IMR-90 (cell line): ENCODE data around the gene UBASH3A. TPM values are rescaled to one million over a fixed set of nuclear protein-coding genes. Genes with fewer than 3 reads are reported as not detected.

Experiments
- ATAC-seq: fragments of 200-7000 bp; cut with Tn5 transposase; 2 replicates; pipeline ENCODE4 v1.9.1; 2020; ENCODE audit warnings: low read depth, mild to moderate bottlenecking, moderate library complexity
- BruUV-seq: library from RNA; stranded (reverse); fragments of 400-500 nt; replicated peaks from 2 replicates; lab custom pipeline; 2021; lab: Mats Ljungman, UMichigan
- CTCF ChIA-PET: fragments of 300-600 bp; formaldehyde crosslinking; extraction: SDS; loops from one replicate; lab custom pipeline; 2021; ENCODE audit warnings: antibody characterized with exemption; lab: Yijun Ruan, JAX
- POLR2A ChIA-PET: fragments of 300-600 bp; sonication (Branson Sonifier 250); formaldehyde crosslinking; loops from one replicate; lab custom pipeline; 2022; ENCODE audit warnings: antibody characterized with exemption; ENCODE audit not compliant: unreplicated experiment; lab: Charles Lee
- DNase-seq: peaks from one replicate; pipeline ENCODE4 v3.0.0; 2013
- H2AFZ ChIP-seq: replicated peaks from 2 replicates; pipeline ENCODE3; 2013; ENCODE audit warnings: low read length, mild to moderate bottlenecking; ENCODE audit not compliant: poor library complexity
- H2AK5ac ChIP-seq: 2 replicates; pipeline ENCODE4 v1.6.1; 2013; ENCODE audit warnings: low read depth, low read length, inconsistent platforms
- H2AK9ac ChIP-seq: replicated peaks from 2 replicates; pipeline ENCODE3; 2013; ENCODE audit warnings: mild to moderate bottlenecking, low read depth, low read length, moderate library complexity; ENCODE audit not compliant: poor library complexity
- H2BK120ac ChIP-seq: 2 replicates; pipeline ENCODE4 v1.6.1; 2013; ENCODE audit warnings: low read depth, low read length, inconsistent platforms
- H2BK15ac ChIP-seq: 3 replicates; pipeline ENCODE4 v1.6.1; 2013; ENCODE audit warnings: low read depth, low read length, inconsistent platforms
- H2BK20ac ChIP-seq: 2 replicates; pipeline ENCODE4 v1.6.1; 2013; ENCODE audit warnings: low read depth, mild to moderate bottlenecking, inconsistent platforms, low read length, moderate library complexity
- H2BK5ac ChIP-seq: 2 replicates; pipeline ENCODE4 v1.6.1; 2013; ENCODE audit warnings: mild to moderate bottlenecking, low read depth, low read length, inconsistent platforms; ENCODE audit not compliant: poor library complexity, severe bottlenecking
- H3K14ac ChIP-seq: replicated peaks from 2 replicates; pipeline ENCODE4 v1.6.1; 2013; ENCODE audit warnings: low read depth, low read length, inconsistent platforms
- H3K18ac ChIP-seq: 2 replicates; pipeline ENCODE4 v1.6.1; 2013; ENCODE audit warnings: low read depth, low read length, control low read depth
- H3K23ac ChIP-seq: 2 replicates; pipeline ENCODE4 v1.6.1; 2013; ENCODE audit warnings: low read depth, low read length, inconsistent platforms
- H3K27ac ChIP-seq: 2 replicates; pipeline ENCODE4 v1.5.1; 2013; ENCODE audit warnings: mild to moderate bottlenecking, control low read depth, low read length; ENCODE audit not compliant: insufficient read depth
- H3K27me3 ChIP-seq: 2 replicates; pipeline ENCODE4 v1.6.1; 2013; ENCODE audit warnings: low read length; ENCODE audit not compliant: control insufficient read depth, insufficient read depth
- H3K36me3 ChIP-seq: 2 replicates; pipeline ENCODE4 v1.6.1; 2013; ENCODE audit warnings: low read length, mixed read lengths; ENCODE audit not compliant: control insufficient read depth, insufficient read depth
- H3K4ac ChIP-seq: 2 replicates; pipeline ENCODE4 v1.6.1; 2013; ENCODE audit warnings: low read depth, low read length, inconsistent platforms
- H3K4me1 ChIP-seq: 2 replicates; pipeline ENCODE4 v1.6.1; 2013; ENCODE audit warnings: low read length, mixed read lengths; ENCODE audit not compliant: control insufficient read depth, insufficient read depth
- H3K4me2 ChIP-seq: 2 replicates; pipeline ENCODE4 v1.6.1; 2013; ENCODE audit warnings: low read depth, mild to moderate bottlenecking, control low read depth, low read length, moderate library complexity
- H3K4me3 ChIP-seq: 2 replicates; pipeline ENCODE4 v1.5.1; 2013; ENCODE audit warnings: low read depth, mild to moderate bottlenecking, control low read depth, low read length, moderate library complexity; ENCODE audit not compliant: insufficient read depth
- H3K56ac ChIP-seq: 2 replicates; pipeline ENCODE4 v1.6.1; 2013; ENCODE audit warnings: low read length, inconsistent platforms; ENCODE audit not compliant: insufficient read depth; ENCODE audit errors: extremely low read depth
- H3K79me1 ChIP-seq, 2 experiments: 2 replicates each; pipeline ENCODE4 v1.6.1; 2013; ENCODE audit warnings: low read length in 2 of 2, inconsistent platforms in 1 of 2, low read depth in 1 of 2
- H3K9ac ChIP-seq: 2 replicates; pipeline ENCODE4 v1.6.1; 2013; ENCODE audit warnings: low read depth, low read length, control low read depth
- H3K9me1 ChIP-seq: 2 replicates; pipeline ENCODE4 v1.6.1; 2013; ENCODE audit warnings: low read length, inconsistent platforms; ENCODE audit not compliant: insufficient read depth
- H3K9me3 ChIP-seq: 2 replicates; pipeline ENCODE4 v1.6.1; 2013; ENCODE audit warnings: low read length; ENCODE audit not compliant: control insufficient read depth, insufficient read depth
- H4K20me1 ChIP-seq: 2 replicates; pipeline ENCODE4 v1.6.1; 2013; ENCODE audit warnings: low read length, inconsistent platforms; ENCODE audit not compliant: insufficient read depth
- H4K5ac ChIP-seq: 2 replicates; pipeline ENCODE4 v1.6.1; 2013; ENCODE audit warnings: mild to moderate bottlenecking, low read depth, low read length, control low read depth
- H4K8ac ChIP-seq, 2 experiments: 2 replicates each; pipeline ENCODE4 v1.6.1; 2013; ENCODE audit warnings: low read depth in 2 of 2, low read length in 2 of 2, control low read depth in 1 of 2, inconsistent platforms in 1 of 2
- H4K91ac ChIP-seq: 2 replicates; pipeline ENCODE4 v1.6.1; 2013; ENCODE audit warnings: low read depth, low read length, inconsistent platforms; ENCODE audit not compliant: insufficient read depth
- CEBPB ChIP-seq: IDR thresholded peaks from 2 replicates; pipeline ENCODE4 v1.6.1; 2012; ENCODE audit warnings: low read depth, low read length, improper control_type of control experiment
- CHD1 ChIP-seq: IDR thresholded peaks from 2 replicates; pipeline ENCODE4 v1.6.1; 2012; ENCODE audit warnings: low read depth, low read length, improper control_type of control experiment
- ELK1 ChIP-seq: fragments of 150-350 bp; IDR thresholded peaks from 2 replicates; pipeline ENCODE4 v1.6.1; 2016; ENCODE audit warnings: low read depth, mild to moderate bottlenecking, low read length, moderate library complexity, borderline replicate concordance
- FOS ChIP-seq: fragments of 150-350 bp; IDR thresholded peaks from 2 replicates; pipeline ENCODE4 v1.6.1; 2016; ENCODE audit warnings: low read depth, low read length
- MAFK ChIP-seq: IDR thresholded peaks from 2 replicates; pipeline ENCODE4 v1.6.1; 2012; ENCODE audit warnings: low read depth, low read length, improper control_type of control experiment
- MAZ ChIP-seq: IDR thresholded peaks from 2 replicates; pipeline ENCODE4 v1.6.1; 2012; ENCODE audit warnings: low read depth, mild to moderate bottlenecking, low read length, improper control_type of control experiment, moderate library complexity, borderline replicate concordance
- MXI1 ChIP-seq: IDR thresholded peaks from 2 replicates; pipeline ENCODE4 v1.6.1; 2012; ENCODE audit warnings: low read depth, mild to moderate bottlenecking, low read length, moderate library complexity, borderline replicate concordance
- POLR2A ChIP-seq: IDR thresholded peaks from 2 replicates; pipeline ENCODE4 v1.6.1; 2012; ENCODE audit warnings: mild to moderate bottlenecking, low read depth, low read length
- RCOR1 ChIP-seq: IDR thresholded peaks from 2 replicates; pipeline ENCODE4 v1.6.1; 2012; ENCODE audit warnings: mild to moderate bottlenecking, low read length, improper control_type of control experiment; ENCODE audit not compliant: insufficient replicate concordance
- SMC3 ChIP-seq: fragments of 150-350 bp; IDR thresholded peaks from 2 replicates; pipeline ENCODE4 v1.6.1; 2016; ENCODE audit warnings: low read depth, mild to moderate bottlenecking, antibody characterized with exemption, low read length, moderate library complexity
- WGBS, 2 experiments: methylation state at CpG; one replicate each; pipeline versions ENCODE4 v1.1.5 to v1.1.7; 2013; ENCODE audit warnings: missing lambda C conversion rate in 2 of 2; ENCODE audit not compliant: insufficient read length in 1 of 2; ENCODE audit errors: extremely low coverage in 2 of 2; 5-methylcytosine and 5-hydroxymethylcytosine counted together
- dilution Hi-C: fragments of 300-500 bp; cut with HindIII; formaldehyde crosslinking; loops from one replicate; pipeline ENCODE4 v1.14.3; 2018; ENCODE audit warnings: low sequenced_read_pairs; ENCODE audit not compliant: unreplicated experiment
- in situ Hi-C: fragments of 300-500 bp; cut with MboI; formaldehyde crosslinking; loops from 3 replicates; pipeline ENCODE4 v1.14.3; 2019; ENCODE audit warnings: low sequenced_read_pairs, inconsistent platforms, mixed read lengths
- intact Hi-C: fragments of 100-400 bp; cut with micrococcal nuclease; formaldehyde crosslinking; loops from 2 replicates; pipeline ENCODE4 v1.10.0; 2022
- polyA plus RNA-seq, 3 experiments: library from polyadenylated mRNA; depleted of rRNA; stranded (reverse); fragments of >200 nt; gene quantifications; 2 replicates each; pipeline ENCODE4 v1.2.3, GENCODE V29; 2012; ENCODE audit warnings: low replicate concordance in 1 of 3
- total RNA-seq: library from RNA; depleted of rRNA; stranded (reverse); fragments of >200 nt; gene quantifications from 2 replicates; pipeline ENCODE4 v1.2.3, GENCODE V29; 2012
- TF ChIP-seq, protein P1 (sequence below): fragments of 150-350 bp; IDR thresholded peaks from 2 replicates; pipeline ENCODE4 v1.6.1; 2017; ENCODE audit warnings: mild to moderate bottlenecking, antibody characterized with exemption, low read length, low read depth
- TF ChIP-seq, protein P2 (sequence below): conservative IDR thresholded peaks from 2 replicates; pipeline ENCODE4 v1.5.1; 2012; ENCODE audit warnings: mild to moderate bottlenecking, low read depth, low read length, improper control_type of control experiment

Gene UBASH3A
- total and polyA plus RNA-seq, 2 of the 4 experiments (the other 2 are of a cell fraction) = not detected

DNA sequence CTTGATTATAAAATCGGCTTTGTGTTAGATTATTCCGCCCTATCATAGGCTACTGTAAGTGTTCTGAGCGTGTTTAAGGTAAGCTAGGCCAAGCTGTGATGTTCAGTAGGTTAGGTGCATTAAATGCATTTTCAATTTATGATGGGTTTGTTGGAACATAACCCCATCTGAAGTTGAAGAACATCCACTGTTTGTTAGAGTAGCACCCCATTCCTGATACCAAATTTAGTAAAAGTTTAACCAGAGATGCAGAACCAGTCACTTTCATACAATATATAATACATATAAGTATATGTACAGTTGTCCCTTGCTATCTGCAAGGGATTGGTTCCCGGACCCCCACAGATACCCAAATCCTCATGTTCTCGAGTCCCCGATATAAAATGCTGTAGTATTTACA is 16.1 kb downstream of the UBASH3A start:
- Histone ChIP-seq H2AK9ac (no peak overlapping the region), H3K56ac (no peak overlapping the region), H3K9ac (no peak overlapping the region), H3K27ac (no peak overlapping the region), H4K91ac (no peak overlapping the region), H2AFZ (no peak overlapping the region), H4K20me1 (no peaks in the 10 kb centered on the region), H2AK5ac (no peak overlapping the region), H4K8ac (no peak overlapping the region), H3K4me1 (peaks cover 5% of the 10 kb centered on the region; the same call in 1 of the 2 replicates), H4K5ac (no peak overlapping the region), H2BK15ac (no peak overlapping the region), H3K14ac (no peak overlapping the region), H2BK5ac (no peak overlapping the region), H3K23ac (no peak overlapping the region), H3K4ac (no peak overlapping the region), H3K27me3 (peaks cover 17% of the 10 kb centered on the region; the same call in 1 of the 2 replicates), H3K9me1 (no peaks in the 10 kb centered on the region), H3K18ac (no peak overlapping the region), H3K4me2 (no peak overlapping the region), H3K9me3 (no peaks in the 10 kb centered on the region), H2BK20ac (no peak overlapping the region), H3K4me3 (no peak overlapping the region), H3K79me1 (no peaks in the 10 kb centered on the region), H2BK120ac (no peak overlapping the region), H3K36me3 (no peaks in the 10 kb centered on the region)
- BruUV-seq = no TSS peak
- POLR2A ChIA-PET = no interaction called here
- dilution Hi-C loops = no loop called here
- ATAC-seq (no peak), DNase-seq (no peak)
- in situ Hi-C loops = no loop called here
- CTCF ChIA-PET = no interaction called here
- WGBS, 2 experiments = no CpG with 5 or more reads among the region's 6 CpGs
- intact Hi-C loops = no loop called here
- TF ChIP-seq CEBPB (no peak), MAFK (no peak), CHD1 (no peak), RCOR1 (no peak), FOS (no peak), ELK1 (no peak), POLR2A (no peak), MXI1 (no peak), MAZ (no peak), SMC3 (no peak)
- TF ChIP-seq, protein P1, sequence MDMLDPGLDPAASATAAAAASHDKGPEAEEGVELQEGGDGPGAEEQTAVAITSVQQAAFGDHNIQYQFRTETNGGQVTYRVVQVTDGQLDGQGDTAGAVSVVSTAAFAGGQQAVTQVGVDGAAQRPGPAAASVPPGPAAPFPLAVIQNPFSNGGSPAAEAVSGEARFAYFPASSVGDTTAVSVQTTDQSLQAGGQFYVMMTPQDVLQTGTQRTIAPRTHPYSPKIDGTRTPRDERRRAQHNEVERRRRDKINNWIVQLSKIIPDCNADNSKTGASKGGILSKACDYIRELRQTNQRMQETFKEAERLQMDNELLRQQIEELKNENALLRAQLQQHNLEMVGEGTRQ = no peak
- TF ChIP-seq, protein P2, sequence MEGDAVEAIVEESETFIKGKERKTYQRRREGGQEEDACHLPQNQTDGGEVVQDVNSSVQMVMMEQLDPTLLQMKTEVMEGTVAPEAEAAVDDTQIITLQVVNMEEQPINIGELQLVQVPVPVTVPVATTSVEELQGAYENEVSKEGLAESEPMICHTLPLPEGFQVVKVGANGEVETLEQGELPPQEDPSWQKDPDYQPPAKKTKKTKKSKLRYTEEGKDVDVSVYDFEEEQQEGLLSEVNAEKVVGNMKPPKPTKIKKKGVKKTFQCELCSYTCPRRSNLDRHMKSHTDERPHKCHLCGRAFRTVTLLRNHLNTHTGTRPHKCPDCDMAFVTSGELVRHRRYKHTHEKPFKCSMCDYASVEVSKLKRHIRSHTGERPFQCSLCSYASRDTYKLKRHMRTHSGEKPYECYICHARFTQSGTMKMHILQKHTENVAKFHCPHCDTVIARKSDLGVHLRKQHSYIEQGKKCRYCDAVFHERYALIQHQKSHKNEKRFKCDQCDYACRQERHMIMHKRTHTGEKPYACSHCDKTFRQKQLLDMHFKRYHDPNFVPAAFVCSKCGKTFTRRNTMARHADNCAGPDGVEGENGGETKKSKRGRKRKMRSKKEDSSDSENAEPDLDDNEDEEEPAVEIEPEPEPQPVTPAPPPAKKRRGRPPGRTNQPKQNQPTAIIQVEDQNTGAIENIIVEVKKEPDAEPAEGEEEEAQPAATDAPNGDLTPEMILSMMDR = no peak
